Lung (tissue), 12 donors: Measurements from ENCODE around the gene GATAD2A. TPM values are rescaled to one million over a fixed set of nuclear protein-coding genes. Genes with fewer than 3 reads are reported as not detected.

Source experiments
- ATAC-seq: fragments of 200-7000 bp; cut with Tn5 transposase; one replicate; pipeline ENCODE4 v1.9.1; 2020; ENCODE audit warnings: moderate number of reproducible peaks; ENCODE audit not compliant: insufficient read depth, low FRiP score
- DNase-seq, 3 donors: peaks; one replicate each; pipeline ENCODE4 v3.0.0-alpha.2; 2013 to 2017
- H3K27ac ChIP-seq, 2 donors: one replicate each; pipeline ENCODE4 v1.5.1; 2013; ENCODE audit warnings: mild to moderate bottlenecking in 2 of 2, moderate library complexity in 2 of 2, control low read depth in 1 of 2, inconsistent platforms in 1 of 2, low read depth in 1 of 2, low read length in 1 of 2
- H3K27me3 ChIP-seq, 3 donors: one replicate each; pipeline ENCODE4 v1.5.1; 2013; ENCODE audit warnings: low read length in 2 of 3; ENCODE audit not compliant: control insufficient read depth in 3 of 3, insufficient read depth in 3 of 3
- H3K36me3 ChIP-seq, 4 donors: one replicate each; pipeline ENCODE4 v1.5.1; 2013; ENCODE audit warnings: low read length in 4 of 4, mild to moderate bottlenecking in 1 of 4, moderate library complexity in 1 of 4; ENCODE audit not compliant: control insufficient read depth in 4 of 4, insufficient read depth in 4 of 4
- H3K4me1 ChIP-seq, 5 donors: one replicate each; pipeline ENCODE4 v1.5.1; 2013; ENCODE audit warnings: low read length in 5 of 5, mild to moderate bottlenecking in 2 of 5, moderate library complexity in 1 of 5; ENCODE audit not compliant: control insufficient read depth in 5 of 5, insufficient read depth in 5 of 5
- H3K4me3 ChIP-seq: one replicate; pipeline ENCODE4 v1.5.1; 2013; ENCODE audit warnings: mild to moderate bottlenecking, control low read depth, moderate library complexity
- H3K9ac ChIP-seq, 2 donors: one replicate each; pipeline ENCODE4 v1.5.1; 2013; ENCODE audit warnings: low read length in 2 of 2, control low read depth in 1 of 2; ENCODE audit not compliant: insufficient read depth in 1 of 2
- H3K9me3 ChIP-seq, 4 donors: one replicate each; pipeline ENCODE4 v1.5.1; 2013; ENCODE audit warnings: low read length in 3 of 4, mild to moderate bottlenecking in 1 of 4, moderate library complexity in 1 of 4; ENCODE audit not compliant: control insufficient read depth in 4 of 4, insufficient read depth in 3 of 4
- CTCF ChIP-seq: IDR thresholded peaks from 2 replicates; pipeline ENCODE4 v1.5.1; 2012; ENCODE audit warnings: mild to moderate bottlenecking; ENCODE audit errors: control extremely low read depth, extremely low read depth
- WGBS, 2 donors: extraction: QIAGEN DNeasy Blood & Tissue Kit; methylation state at CpG; one replicate each; pipeline ENCODE4 v1.1.7; 2013; 5-methylcytosine and 5-hydroxymethylcytosine counted together
- polyA plus RNA-seq, 2 donors: library from polyadenylated mRNA; stranded (reverse); fragments of 200-250 nt; gene quantifications; one replicate each; pipeline ENCODE4 v1.2.1, GENCODE V29; 2013
- total RNA-seq, 2 donors: library from RNA; depleted of rRNA in 1 of 2; stranded (reverse); fragments of >200 nt in 1 of 2; gene quantifications; one replicate each; pipeline ENCODE4 v1.2.1, GENCODE V29; 2014 to 2021
- donor health status: control.
- donor health status: control.
- donor health status: Bipolar disorder and iron deficiency.
- donor health status: healthy.
- donor health status: DM: yes; HTN: yes; CAD: no.

The GATAD2A gene
- total and polyA plus RNA-seq, 4 donors, result 30.6 to 93.7 (median 37.4) TPM

- peaks cover 0 to 11% (median 0%) of the 10 kb centered on the region in 4 donors for H3K9me3 ChIP-seq
- no peak overlapping the region for H3K4me3 ChIP-seq
- H3K36me3 ChIP-seq, result no peaks in the 10 kb centered on the region
- H3K4me1 ChIP-seq, result peaks cover 0 to 31% (median 13%) of the 10 kb centered on the region in 5 donors
- no peak for ATAC-seq
- H3K27me3 ChIP-seq, result peaks cover 8 to 30% (median 23%) of the 10 kb centered on the region in 3 donors
- TF ChIP-seq CTCF, result no peak
- H3K27ac ChIP-seq, result no peak overlapping the region
- no peak overlapping the region for H3K9ac ChIP-seq
- no peak for DNase-seq
- WGBS, 2 donors, result 89 to 90% methylated on average over 13 of the region's 13 CpGs
Measured at GRCh38 chr19:19543101-19543500, 137.6 kb downstream of the GATAD2A start.

GRCh38 chr19:19543640-19544039 lies 138.2 kb downstream of the GATAD2A start:
- 87 to 90% methylated on average over 19 of the region's 19 CpGs for WGBS, 2 donors
- no peak overlapping the region for H3K9ac ChIP-seq
- peaks cover 0 to 11% (median 0%) of the 10 kb centered on the region in 4 donors for H3K9me3 ChIP-seq
- DNase-seq (no peak), ATAC-seq (no peak)
- H3K4me1 ChIP-seq, result peaks cover 0 to 33% (median 13%) of the 10 kb centered on the region in 5 donors
- TF ChIP-seq CTCF, result no peak
- no peaks in the 10 kb centered on the region for H3K36me3 ChIP-seq
- H3K27me3 ChIP-seq, result peaks cover 8 to 27% (median 19%) of the 10 kb centered on the region in 3 donors
- H3K27ac ChIP-seq, result no peak overlapping the region
- H3K4me3 ChIP-seq, result no peak overlapping the region

- ATAC-seq (no peak), DNase-seq (no peak)
- H3K36me3 ChIP-seq, result no peaks in the 10 kb centered on the region
- H3K9me3 ChIP-seq, result peaks cover 0 to 14% (median 0%) of the 10 kb centered on the region in 4 donors
- no peak overlapping the region for H3K4me3 ChIP-seq
- H3K27ac ChIP-seq, result no peak overlapping the region
- TF ChIP-seq CTCF, result no peak
- H3K4me1 ChIP-seq, result peaks cover 0 to 34% (median 13%) of the 10 kb centered on the region in 5 donors
- H3K9ac ChIP-seq, result no peak overlapping the region
- H3K27me3 ChIP-seq, result peaks cover 8 to 23% (median 13%) of the 10 kb centered on the region in 3 donors
- WGBS, 2 donors, result 92 to 93% methylated on average over 75 of the region's 75 CpGs
Measured at GRCh38 chr19:19544257-19544953, 138.9 kb downstream of the GATAD2A start.
